HG02852 (cell line): Measurements from ENCODE around the gene BOC.

Experiments used
- ATAC-seq: cut with Tn5 transposase; IDR thresholded peaks from one replicate; pipeline ENCODE4 v1.9.1; 2021; ENCODE audit warnings: mild to moderate bottlenecking, moderate library complexity; ENCODE audit not compliant: unreplicated experiment

Gene BOC

DNA sequence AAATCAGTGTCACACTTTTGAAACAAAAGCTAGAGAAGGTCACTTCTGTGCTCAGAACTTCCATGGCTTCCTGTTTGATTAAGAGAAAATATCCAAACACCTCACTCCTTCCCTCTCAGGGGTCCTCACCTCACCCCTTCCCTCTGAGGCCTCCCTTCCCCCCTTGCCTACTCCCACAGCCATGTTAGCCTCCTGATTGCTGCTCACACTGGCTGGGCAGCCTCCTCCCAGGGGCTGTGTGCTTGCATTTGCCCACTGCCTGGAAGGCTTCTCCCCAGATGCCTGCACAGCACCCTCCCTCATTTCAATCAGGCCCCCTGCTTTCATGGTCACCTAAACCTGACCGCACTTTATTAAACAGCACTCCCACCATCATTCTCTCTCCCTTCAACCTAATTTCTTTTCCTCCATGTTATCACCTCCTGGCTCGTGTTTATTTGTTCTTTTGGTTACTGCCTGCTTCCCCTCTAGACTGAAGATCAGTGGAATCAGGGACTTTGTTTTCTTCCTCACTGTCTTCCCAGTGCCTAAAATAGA is 10.4 kb downstream of the BOC start:
- ATAC-seq = no peak

- no peak for ATAC-seq
These were observed 11.2 kb downstream of the BOC start for GRCh38 chr3:113222451-113223086.

- peak; percentile 88 for ATAC-seq
These were observed 12.3 kb downstream of the BOC start for GRCh38 chr3:113223475-113224281.

DNA sequence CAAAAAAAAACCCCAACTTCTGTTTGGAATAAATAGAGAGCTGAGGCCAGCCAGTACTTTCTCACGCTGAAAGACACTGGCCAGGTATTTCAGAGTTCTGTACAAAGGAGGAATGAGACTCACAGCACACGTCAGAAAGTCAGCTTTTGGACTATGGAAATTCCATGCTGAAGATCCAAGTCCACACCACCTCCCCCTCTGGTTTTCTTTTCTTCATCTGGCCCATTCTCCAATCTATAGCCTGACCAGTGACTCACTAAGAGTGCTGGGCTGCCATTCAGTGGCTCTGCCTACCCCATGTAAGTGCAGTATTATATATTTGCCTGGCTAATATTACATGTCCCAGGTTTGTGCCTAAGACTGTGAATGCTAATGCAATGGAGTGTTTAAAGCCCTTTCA is 13.9 kb downstream of the BOC start:
- ATAC-seq = no peak

DNA sequence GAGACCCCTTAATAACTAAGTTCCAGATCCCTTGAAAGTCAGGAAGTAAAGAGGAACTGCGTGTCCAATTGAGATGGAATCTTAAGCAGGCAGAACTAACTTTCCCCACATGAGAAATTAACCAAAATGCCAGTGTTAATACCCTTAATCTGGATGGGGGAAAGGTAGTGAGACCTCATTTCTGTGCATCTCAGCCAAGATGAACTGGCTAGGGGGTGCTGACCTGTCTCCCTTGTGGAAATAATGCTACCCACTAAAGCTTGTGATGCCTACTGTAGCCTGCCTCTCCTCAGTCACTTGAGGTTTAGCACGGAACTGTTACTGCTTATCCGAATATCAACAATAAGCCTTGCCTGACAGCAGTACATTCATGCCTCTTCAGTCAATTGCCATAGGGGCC is 15.1 kb downstream of the BOC start:
- no peak for ATAC-seq

DNA sequence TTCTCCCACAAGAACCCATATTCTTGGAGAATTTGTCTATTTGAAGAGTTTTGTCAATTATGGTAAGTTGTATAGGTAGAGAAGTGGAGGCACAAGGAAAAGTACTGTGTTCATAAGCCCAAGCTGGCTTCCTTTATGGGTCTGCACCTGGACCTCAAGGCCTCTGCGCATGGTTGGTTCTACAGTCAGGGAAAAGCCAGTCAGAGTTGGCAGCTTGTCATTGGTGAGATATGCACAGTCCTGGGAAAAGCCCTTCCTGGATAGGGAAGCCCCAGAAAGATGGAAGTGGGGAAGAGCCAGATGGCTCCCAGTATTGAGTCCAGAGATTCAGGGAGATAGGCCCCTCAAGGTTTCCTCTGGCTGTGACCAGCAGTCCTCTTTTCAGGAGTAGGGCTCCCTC is 15.8 kb downstream of the BOC start:
- no peak for ATAC-seq

DNA sequence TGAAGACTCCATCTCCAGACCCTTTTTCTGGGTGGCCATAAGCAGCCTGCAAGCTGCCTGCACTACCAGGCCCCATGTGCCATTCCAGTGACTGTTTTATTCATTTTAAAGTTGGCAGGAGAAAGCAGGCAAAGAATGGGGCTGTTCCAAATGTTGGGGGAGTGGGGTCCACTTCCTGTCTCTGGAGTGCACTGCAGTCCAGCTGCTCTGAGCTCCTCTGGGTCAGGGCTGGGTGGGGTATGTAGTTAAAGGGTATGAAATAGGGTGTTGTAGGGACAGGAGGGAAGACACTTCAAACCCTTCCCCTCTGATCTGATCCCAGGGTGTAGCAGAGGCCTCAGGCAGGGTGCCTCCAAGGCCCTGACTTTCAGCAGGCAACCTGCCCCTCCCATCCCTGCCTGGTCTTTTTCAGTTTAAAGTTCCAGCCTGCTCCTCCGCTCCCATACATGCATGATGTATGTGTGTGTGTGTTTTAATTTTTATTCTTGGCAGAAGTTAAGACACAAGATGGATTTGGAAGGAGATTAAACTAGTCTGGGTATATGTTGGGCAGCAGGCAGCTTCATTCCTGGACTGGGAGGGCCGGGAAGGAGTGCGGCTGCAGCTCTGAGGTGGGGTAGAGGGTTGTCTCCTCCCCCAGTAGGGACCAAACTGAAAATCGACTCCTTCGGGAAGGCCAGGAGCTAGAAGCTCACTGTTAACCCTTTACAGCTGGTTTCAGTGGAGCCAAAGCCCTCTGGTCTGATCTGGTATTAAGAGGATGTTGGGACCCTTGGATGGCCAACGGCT is 17.3 kb downstream of the BOC start:
- no peak for ATAC-seq

GRCh38 chr3:113231391-113231790 is 20.0 kb downstream of the BOC start:
- no peak for ATAC-seq

DNA sequence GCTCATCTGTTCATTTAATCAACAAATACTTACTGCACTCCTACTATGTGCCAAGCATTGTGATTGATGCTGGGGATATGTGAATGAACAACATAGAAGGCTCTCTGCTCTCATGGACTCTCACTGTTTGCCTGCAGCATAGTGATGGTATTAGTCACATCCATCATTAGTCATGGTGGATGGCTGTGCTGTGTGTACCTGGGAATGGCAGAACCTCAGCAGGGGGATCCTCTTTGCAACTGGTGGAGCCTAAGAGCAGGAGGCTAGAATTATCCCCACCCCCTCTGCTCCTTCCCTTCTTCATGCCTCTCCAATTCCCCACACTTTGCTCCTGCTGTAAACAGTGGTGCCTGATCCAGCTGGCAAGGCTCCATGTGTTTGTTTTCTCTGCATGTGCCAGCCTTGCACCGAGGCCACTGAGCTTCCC is 20.5 kb downstream of the BOC start:
- no peak for ATAC-seq

DNA sequence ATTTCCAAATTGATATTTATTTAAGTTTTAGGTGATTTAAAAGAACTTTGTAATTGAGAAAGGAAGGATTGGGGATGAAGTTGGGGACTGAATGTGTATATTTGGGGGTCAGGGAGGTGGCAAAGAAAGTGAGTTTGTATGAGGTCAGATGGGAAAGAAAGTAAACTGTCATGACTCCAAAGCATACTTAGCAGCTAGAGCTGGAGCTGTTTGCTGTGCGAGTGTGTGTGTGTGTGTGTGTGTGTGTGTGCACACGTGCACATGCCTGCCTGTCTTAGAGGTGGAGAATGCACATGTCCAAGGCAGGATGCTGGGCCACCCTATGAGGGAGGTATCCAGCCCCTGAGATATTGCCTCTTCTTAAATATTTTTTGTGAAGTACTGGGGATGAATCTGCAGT is 21.0 kb downstream of the BOC start:
- ATAC-seq = no peak

DNA sequence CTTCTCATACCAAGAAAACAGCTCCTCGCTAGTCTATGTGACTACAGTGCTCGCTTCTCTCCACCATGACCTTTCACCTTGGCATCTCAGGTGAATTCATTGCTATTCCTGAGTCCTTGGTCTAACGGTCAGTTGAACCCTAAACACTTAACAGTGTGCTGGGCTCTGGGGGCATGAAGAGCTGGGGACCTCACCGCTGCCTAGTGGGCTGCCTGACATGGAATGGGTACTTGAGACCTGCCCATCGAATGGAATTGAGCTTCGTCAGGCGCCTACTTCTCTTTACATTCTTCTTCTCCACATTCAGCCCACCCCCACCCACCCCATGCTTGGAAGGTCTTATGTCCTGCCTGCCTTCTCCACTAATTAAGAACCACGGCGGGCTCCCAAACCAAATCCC is 22.1 kb downstream of the BOC start:
- ATAC-seq = no peak

DNA sequence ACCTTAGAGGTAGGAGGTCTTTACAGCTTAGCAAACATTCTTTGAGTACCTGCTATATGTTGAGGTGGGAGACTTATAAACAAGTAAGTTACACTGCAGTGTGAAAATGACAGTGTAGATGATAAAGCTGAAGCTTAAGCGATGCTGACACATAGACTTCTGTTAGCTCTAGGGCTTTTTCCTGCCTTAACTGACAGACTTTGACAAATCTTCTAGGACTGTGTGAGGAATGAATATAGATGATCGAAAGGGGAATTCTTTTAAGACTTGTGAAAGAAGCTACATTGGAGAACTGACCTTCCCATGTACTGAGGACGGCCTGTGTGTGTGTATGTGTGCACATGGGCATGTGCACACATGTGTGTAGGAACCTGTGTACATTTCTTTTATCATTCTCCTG is 22.7 kb downstream of the BOC start:
- no peak for ATAC-seq

GRCh38 chr3:113234688-113235260 is 23.4 kb downstream of the BOC start:
- ATAC-seq = no peak

DNA sequence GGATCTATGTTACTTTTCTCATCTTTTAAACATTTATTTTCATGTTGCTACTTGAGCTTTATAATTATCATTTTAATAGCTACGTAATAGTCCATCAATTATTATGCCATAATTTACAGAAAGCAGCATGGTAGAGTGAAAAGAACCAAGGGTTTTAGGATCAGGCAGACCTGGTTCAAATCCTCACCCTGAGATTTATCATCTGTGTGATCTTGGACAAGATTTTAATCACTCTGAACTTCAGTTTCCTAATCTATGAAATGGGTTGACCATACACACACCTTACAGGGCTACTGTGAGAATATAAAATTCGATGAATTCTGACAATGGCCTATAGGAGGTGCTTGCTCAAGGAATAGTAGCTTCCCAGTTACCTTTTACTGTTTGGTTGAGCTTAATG is 27.1 kb downstream of the BOC start:
- ATAC-seq = no peak

GRCh38 chr3:113240841-113241240 is 29.5 kb downstream of the BOC start:
- no peak for ATAC-seq

DNA sequence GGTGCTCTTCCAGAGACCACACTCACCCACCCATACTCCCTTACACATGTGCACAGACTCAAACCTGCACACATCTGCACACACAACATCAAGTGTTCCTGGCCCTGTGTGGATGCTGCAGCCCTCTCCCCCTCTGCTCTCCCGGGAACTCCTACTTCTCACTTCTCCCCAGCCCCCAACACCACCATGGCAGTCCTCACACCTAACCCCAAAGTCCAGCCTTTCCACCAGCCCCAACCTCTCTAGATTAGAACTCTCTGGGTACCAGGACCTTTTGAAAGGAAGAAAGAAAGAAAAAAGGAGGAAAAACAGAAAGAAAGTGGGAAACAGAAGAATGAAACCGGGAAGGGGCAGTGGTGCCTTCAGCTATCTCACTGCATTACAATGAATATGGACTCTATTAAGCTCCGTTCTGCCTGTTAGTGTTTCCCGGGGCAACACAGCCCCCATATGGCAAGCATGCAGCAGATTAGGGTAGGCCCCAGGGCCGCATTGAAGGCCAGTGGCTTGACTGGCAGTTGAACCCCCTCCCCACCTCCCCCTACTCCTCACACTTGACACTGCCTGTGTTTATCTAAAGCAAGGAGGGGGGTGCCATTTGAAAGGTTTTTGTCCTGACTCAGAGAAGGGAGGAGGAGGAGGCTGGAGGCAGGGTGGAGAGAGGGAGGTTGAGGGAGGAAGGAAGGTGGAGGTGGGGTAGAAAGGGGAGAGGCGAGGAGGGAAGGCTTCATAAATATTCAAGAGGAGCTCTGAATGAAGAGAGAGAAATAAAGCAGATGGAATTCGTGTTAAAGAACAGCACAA is 30.1 kb downstream of the BOC start:
- no peak for ATAC-seq

- no peak for ATAC-seq
These were observed 30.8 kb downstream of the BOC start for GRCh38 chr3:113242096-113242581.

DNA sequence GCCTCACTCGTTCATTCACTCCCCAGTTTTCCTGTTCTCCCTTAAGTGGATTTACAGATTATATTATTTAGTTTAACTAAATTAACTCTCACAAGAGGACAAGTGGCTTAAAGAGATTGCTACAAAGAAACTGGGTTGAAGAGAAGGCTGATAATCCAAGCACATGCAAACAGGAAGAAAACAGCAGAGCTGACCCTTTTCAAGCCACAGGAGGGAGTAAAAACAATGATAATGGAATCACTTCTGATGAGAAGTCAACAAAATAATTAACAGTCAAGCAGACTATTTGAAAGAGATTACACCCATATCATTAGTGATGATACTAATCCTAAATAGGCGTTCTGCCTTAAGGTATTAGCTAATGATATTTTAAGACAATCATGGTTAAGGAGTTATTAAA is 31.7 kb downstream of the BOC start:
- no peak for ATAC-seq

GRCh38 chr3:113243846-113244245 is 32.5 kb downstream of the BOC start:
- no peak for ATAC-seq

GRCh38 chr3:113245761-113246161 is 34.4 kb downstream of the BOC start:
- ATAC-seq = no peak
